ENCODE data around the gene ZBTB12. TPM values are rescaled to one million over a fixed set of nuclear protein-coding genes. Genes with fewer than 3 reads are reported as not detected.
"Not testable (repeated sequence)": the region's sequence is repeated elsewhere in the genome, so short reads cannot be mapped to it uniquely, and the experiment has no call there.

The ZBTB12 gene
- total and polyA plus RNA-seq, 9 of the 15 experiments (the other 6 are each of a cell fraction or from before 2014, with no cell fraction given), result 0.03 to 12.4 (median 5.8) TPM; not detected in 1

DNA sequence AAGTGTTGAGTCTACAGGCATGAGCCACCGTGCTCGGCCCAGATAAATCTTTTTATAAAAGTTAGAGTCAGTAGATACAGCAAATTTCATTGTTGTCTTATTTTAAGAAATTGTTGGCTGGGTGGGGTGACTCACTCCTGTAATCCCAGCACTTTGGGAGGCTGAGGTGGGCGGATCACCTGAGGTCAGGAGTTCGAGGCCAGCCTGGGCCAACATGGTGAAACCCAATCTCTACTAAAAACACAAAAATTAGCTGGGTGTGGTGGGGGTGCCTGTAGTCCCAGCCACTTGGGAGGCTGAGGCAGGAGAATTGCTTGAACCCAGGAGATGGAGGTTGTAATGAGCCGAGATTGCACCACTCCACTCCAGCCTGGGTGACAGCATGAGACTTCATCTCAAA is 6.4 kb upstream of the ZBTB12 start:
- H3K27ac ChIP-seq (ENCODE audit: extremely low read depth, low read depth, low read length); H3K4me2 ChIP-seq (ENCODE audit: insufficient read depth, low read length); ATAC-seq; H3K4me3 ChIP-seq; H2AFZ ChIP-seq (ENCODE audit: low read depth, low read length); H4K20me1 ChIP-seq (replicated peaks; ENCODE audit: control insufficient read depth, insufficient read depth, low read length); FAIRE-seq; H3K9me3 ChIP-seq (replicated peaks; ENCODE audit: control insufficient read depth, insufficient read depth, low read depth, low read length); H3K79me2 ChIP-seq (ENCODE audit: control insufficient read depth, insufficient read depth, low read length); BruUV-seq (replicated peaks); H3K36me3 ChIP-seq (ENCODE audit: control insufficient read depth, insufficient read depth, low read length); DNase-seq (ENCODE audit: extremely low read depth in 1 of 4, low spot score in 3 of 4); CTCF ChIA-PET (ENCODE audit: low intra/inter-chr PET ratio); H3K9ac ChIP-seq (ENCODE audit: insufficient read depth in 1 of 2, low read depth in 2 of 2, low read length in 2 of 2); H3K9me1 ChIP-seq (ENCODE audit: control insufficient read depth, insufficient read depth, low read length); in situ Hi-C loops (cut with MboI); H3K27me3 ChIP-seq (ENCODE audit: control insufficient read depth in 2 of 2, insufficient read depth in 2 of 2, low read length in 2 of 2); TF ChIP-seq JUND (tag; IDR thresholded peaks at IDR 0.05; ENCODE audit: borderline replicate concordance, low read depth, low read length): not testable (repeated sequence)
- WGBS (ENCODE audit: insufficient coverage, low coverage, missing lambda C conversion rate), result 42% methylated on average over 5 of the region's 5 CpGs
- TF ChIP-seq EHMT2 (IDR thresholded peaks at IDR 0.05) (0 out of 2 replicates have a peak, but pooled peaks have one; percentile 8), HDAC2 (IDR thresholded peaks at IDR 0.05) (0 out of 2 replicates have a peak, but pooled peaks have one; percentile 19), BCOR (IDR thresholded peaks at IDR 0.05) (0 out of 2 replicates have a peak, but pooled peaks have one; percentile 9), HLTF (IDR thresholded peaks at IDR 0.05) (peak; percentile 29; the same call in 1 of the 2 replicates), EGR1 (conservative IDR thresholded peaks at IDR 0.05) (peak; percentile 85), KDM1A (IDR thresholded peaks at IDR 0.05) (peak; percentile 41 to 54; a peak in 2 of 4 replicates), LARP7 (IDR thresholded peaks at IDR 0.05) (peak; percentile 55; the same call in 1 of the 2 replicates), SMARCA5 (IDR thresholded peaks at IDR 0.05) (0 out of 2 replicates have a peak, but pooled peaks have one; percentile 15), JUND (IDR thresholded peaks at IDR 0.05; ENCODE audit: borderline replicate concordance, low read depth, low read length) (peak; percentile 4; the same call in 1 of the 2 replicates), ADNP (tag; IDR thresholded peaks at IDR 0.05) (peak; percentile 76), CHD4 (IDR thresholded peaks at IDR 0.05; ENCODE audit: insufficient read depth, insufficient replicate concordance, low read depth, low read length, poor library complexity, severe bottlenecking) (peak; percentile 40), TRIM24 (IDR thresholded peaks at IDR 0.05) (0 out of 4 replicates have a peak, but pooled peaks of 1 of the 2 experiments have one; percentile 16)
- TF ChIP-seq, protein P1, sequence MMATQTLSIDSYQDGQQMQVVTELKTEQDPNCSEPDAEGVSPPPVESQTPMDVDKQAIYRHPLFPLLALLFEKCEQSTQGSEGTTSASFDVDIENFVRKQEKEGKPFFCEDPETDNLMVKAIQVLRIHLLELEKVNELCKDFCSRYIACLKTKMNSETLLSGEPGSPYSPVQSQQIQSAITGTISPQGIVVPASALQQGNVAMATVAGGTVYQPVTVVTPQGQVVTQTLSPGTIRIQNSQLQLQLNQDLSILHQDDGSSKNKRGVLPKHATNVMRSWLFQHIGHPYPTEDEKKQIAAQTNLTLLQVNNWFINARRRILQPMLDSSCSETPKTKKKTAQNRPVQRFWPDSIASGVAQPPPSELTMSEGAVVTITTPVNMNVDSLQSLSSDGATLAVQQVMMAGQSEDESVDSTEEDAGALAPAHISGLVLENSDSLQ (IDR thresholded peaks at IDR 0.05), result peak; percentile 13; the same call in 1 of the 2 replicates
- TF ChIP-seq, protein P2, sequence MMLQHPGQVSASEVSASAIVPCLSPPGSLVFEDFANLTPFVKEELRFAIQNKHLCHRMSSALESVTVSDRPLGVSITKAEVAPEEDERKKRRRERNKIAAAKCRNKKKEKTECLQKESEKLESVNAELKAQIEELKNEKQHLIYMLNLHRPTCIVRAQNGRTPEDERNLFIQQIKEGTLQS (IDR thresholded peaks at IDR 0.05), result peak; percentile 55
- TF ChIP-seq, protein P2 (CRISPR knock-in tag; conservative IDR thresholded peaks at IDR 0.05), result not testable (repeated sequence)
- intact Hi-C loops (cut with micrococcal nuclease), result loop anchor here (10.0 kb wide), 1 partner anchor 287 kb away; the partner anchor contains the start of genes GPSM3 and PBX2
- peaks cover 19 to 23% of the 10 kb centered on the region in 2 experiments for H3K4me1 ChIP-seq (replicated peaks in 1 of 2; ENCODE audit: control insufficient read depth in 2 of 2, insufficient read depth in 2 of 2, low read length in 2 of 2)
- POLR2A ChIA-PET, result interaction anchor here (0.6 to 1.6 kb wide), 2 partner anchors 10 to 72 kb away, joined by 3 to 6 read pairs; partner anchors contain the start of gene EHMT2
